NOMO-1 (cell line): Measurements from ENCODE around the gene UGT2B11.
"Not testable (repeated sequence)": the region's sequence is repeated elsewhere in the genome, so short reads cannot be mapped to it uniquely, and the experiment has no call there.

Experiments used
- DNase-seq, 2 experiments: peaks; one replicate each; lab custom pipeline; 2025; ENCODE audit not compliant: unreplicated experiment in 2 of 2; lab: John Stamatoyannopoulos, UW

UGT2B11 gene

GRCh38 chr4:69170233-69171134, 44.1 kb downstream of the UGT2B11 start:
- not testable (repeated sequence) for DNase-seq

- DNase-seq: not testable (repeated sequence)
These were observed 45.4 kb downstream of the UGT2B11 start for GRCh38 chr4:69169171-69169570.

GRCh38 chr4:69167300-69167699, 47.2 kb downstream of the UGT2B11 start:
- DNase-seq: no peak

GRCh38 chr4:69166376-69166775, 48.2 kb downstream of the UGT2B11 start:
- not testable (repeated sequence) for DNase-seq

GRCh38 chr4:69165707-69166106, 48.8 kb downstream of the UGT2B11 start:
- DNase-seq: not testable (repeated sequence)

- DNase-seq: no peak
These were observed 57.6 kb downstream of the UGT2B11 start for GRCh38 chr4:69156913-69157312.

GRCh38 chr4:69154021-69154420, 60.5 kb downstream of the UGT2B11 start:
- no peak for DNase-seq
